ENCODE measurements around the gene SERPINA10. TPM values are rescaled to one million over a fixed set of nuclear protein-coding genes. Genes with fewer than 3 reads are reported as not detected.

Gene SERPINA10
- total and polyA plus RNA-seq, 2 donors from 2014 or later = not detected

GRCh38 chr14:94295360-94296180 lies 2.5 kb upstream of the SERPINA10 start:
- no peak for TF ChIP-seq CTCF (IDR thresholded peaks at IDR 0.05; ENCODE audit: borderline replicate concordance, extremely low read depth, insufficient read depth)
- Histone ChIP-seq H3K27me3 (ENCODE audit: control insufficient read depth, insufficient read depth, low read length) (no peaks in the 10 kb centered on the region), H3K36me3 (ENCODE audit: control insufficient read depth in 2 of 3, insufficient read depth in 3 of 3, low read length in 3 of 3) (no peaks in the 10 kb centered on the region), H3K4me3 (ENCODE audit: low read length in 3 of 3) (no peak overlapping the region), H3K27ac (ENCODE audit: low read depth in 2 of 2, low read length in 2 of 2) (no peak overlapping the region), H3K4me1 (ENCODE audit: control insufficient read depth in 2 of 3, insufficient read depth in 2 of 3, low read depth in 1 of 3, low read length in 3 of 3) (no peaks in the 10 kb centered on the region), H3K9ac (ENCODE audit: low read length in 3 of 3) (no peak overlapping the region), H3K9me3 (ENCODE audit: control insufficient read depth in 2 of 3, insufficient read depth in 1 of 3, low read length in 3 of 3) (no peaks in the 10 kb centered on the region)
- intact Hi-C loops (cut with DNase I) = no loop called here
- FAIRE-seq (no peak), DNase-seq (no peak)

GRCh38 chr14:94293578-94293924 lies 483 bp upstream of the SERPINA10 start:
- no peaks in the 10 kb centered on the region for H3K9me3 ChIP-seq (ENCODE audit: control insufficient read depth in 2 of 3, insufficient read depth in 1 of 3, low read length in 3 of 3)
- intact Hi-C loops (cut with DNase I) = no loop called here
- DNase-seq (no peak), FAIRE-seq (no peak)
- no peak overlapping the region for H3K4me3 ChIP-seq (ENCODE audit: low read length in 3 of 3)
- no peaks in the 10 kb centered on the region for H3K36me3 ChIP-seq (ENCODE audit: control insufficient read depth in 2 of 3, insufficient read depth in 3 of 3, low read length in 3 of 3)
- no peaks in the 10 kb centered on the region for H3K27me3 ChIP-seq (ENCODE audit: control insufficient read depth, insufficient read depth, low read length)
- H3K9ac ChIP-seq (ENCODE audit: low read length in 3 of 3) = no peak overlapping the region
- H3K4me1 ChIP-seq (ENCODE audit: control insufficient read depth in 2 of 3, insufficient read depth in 2 of 3, low read depth in 1 of 3, low read length in 3 of 3) = no peaks in the 10 kb centered on the region
- H3K27ac ChIP-seq (ENCODE audit: low read depth in 2 of 2, low read length in 2 of 2) = no peak overlapping the region
- no peak for TF ChIP-seq CTCF (IDR thresholded peaks at IDR 0.05; ENCODE audit: borderline replicate concordance, extremely low read depth, insufficient read depth)

GRCh38 chr14:94292526-94292871 lies 569 bp downstream of the SERPINA10 start:
- no peaks in the 10 kb centered on the region for H3K9me3 ChIP-seq (ENCODE audit: control insufficient read depth in 2 of 3, insufficient read depth in 1 of 3, low read length in 3 of 3)
- H3K27ac ChIP-seq (ENCODE audit: low read depth in 2 of 2, low read length in 2 of 2) = no peak overlapping the region
- H3K27me3 ChIP-seq (ENCODE audit: control insufficient read depth, insufficient read depth, low read length) = no peaks in the 10 kb centered on the region
- no peak overlapping the region for H3K9ac ChIP-seq (ENCODE audit: low read length in 3 of 3)
- no peak for TF ChIP-seq CTCF (IDR thresholded peaks at IDR 0.05; ENCODE audit: borderline replicate concordance, extremely low read depth, insufficient read depth)
- no peaks in the 10 kb centered on the region for H3K36me3 ChIP-seq (ENCODE audit: control insufficient read depth in 2 of 3, insufficient read depth in 3 of 3, low read length in 3 of 3)
- H3K4me3 ChIP-seq (ENCODE audit: low read length in 3 of 3) = no peak overlapping the region
- FAIRE-seq = no peak
- DNase-seq = no peak
- no peaks in the 10 kb centered on the region for H3K4me1 ChIP-seq (ENCODE audit: control insufficient read depth in 2 of 3, insufficient read depth in 2 of 3, low read depth in 1 of 3, low read length in 3 of 3)
- intact Hi-C loops (cut with DNase I) = no loop called here

All from kidney (tissue), 14 donors.